SK-N-SH (cell line): ENCODE measurements around the gene OXER1. TPM values are rescaled to one million over a fixed set of nuclear protein-coding genes. Genes with fewer than 3 reads are reported as not detected.

ENCODE experiments used
- CTCF ChIA-PET: fragments of 300-600, 350-600 bp; formaldehyde crosslinking; extraction: SDS; loops from one replicate; lab custom pipeline; 2021; lab: Yijun Ruan, JAX
- POLR2A ChIA-PET: fragments of 350-600 bp; sonication (Branson Sonifier 250); formaldehyde crosslinking; extraction: SDS; loops from one replicate; lab custom pipeline; 2020; ENCODE audit warnings: antibody characterized with exemption, inconsistent platforms; lab: Yijun Ruan, JAX
- DNase-seq: peaks from one replicate; pipeline ENCODE4 v3.0.0; 2012
- H2AFZ ChIP-seq: fragments of 200-600 bp; sonication (generic); 2 replicates; pipeline ENCODE4 v1.8.1; 2016; ENCODE audit warnings: antibody characterized with exemption, mild to moderate bottlenecking, low read depth
- H3F3A ChIP-seq: fragments of 200-600 bp; sonication (generic); replicated peaks from 2 replicates; pipeline ENCODE3; 2016; ENCODE audit warnings: antibody characterized with exemption, mild to moderate bottlenecking; ENCODE audit not compliant: insufficient read depth
- H3K27ac ChIP-seq, 2 experiments: fragments of 200-500 bp in 1 of 2; fragments of 200-600 bp in 1 of 2; sonication (Bioruptor generic) in 1 of 2; sonication (generic), shearing (Covaris generic) in 1 of 2; 2 replicates each; pipeline versions ENCODE4 v1.5.1 to v1.6.1; 2014 to 2016; ENCODE audit warnings: low read depth in 2 of 2, inconsistent platforms in 1 of 2, low read length in 1 of 2, mild to moderate bottlenecking in 1 of 2, mixed read lengths in 1 of 2
- H3K27me3 ChIP-seq: fragments of 200-600 bp; sonication (generic), shearing (Covaris generic); 2 replicates; pipeline ENCODE4 v1.6.1; 2016; ENCODE audit warnings: mixed run types; ENCODE audit not compliant: insufficient read depth
- H3K36me3 ChIP-seq, 2 experiments: fragments of 200-500 bp in 1 of 2; fragments of 200-600 bp in 1 of 2; sonication (Bioruptor generic) in 1 of 2; sonication (generic) in 1 of 2; replicated peaks in 1 of 2; 2 replicates each; pipeline versions ENCODE3 to v1.5.1; 2014 to 2016; ENCODE audit warnings: low read length in 1 of 2, mild to moderate bottlenecking in 1 of 2; ENCODE audit not compliant: insufficient read depth in 2 of 2, control insufficient read depth in 1 of 2
- H3K4me1 ChIP-seq, 2 experiments: fragments of 200-500 bp in 1 of 2; fragments of 200-600 bp in 1 of 2; sonication (Bioruptor generic) in 1 of 2; sonication (generic), shearing (Covaris generic) in 1 of 2; 2 replicates each; pipeline versions ENCODE4 v1.5.1 to v1.6.1; 2014 to 2016; ENCODE audit warnings: low read depth in 1 of 2, low read length in 1 of 2, mixed run types in 1 of 2; ENCODE audit not compliant: insufficient read depth in 2 of 2, control insufficient read depth in 1 of 2
- H3K4me2 ChIP-seq: fragments of 200-600 bp; sonication (generic), shearing (Covaris generic); 2 replicates; pipeline ENCODE4 v1.6.1; 2017; ENCODE audit warnings: mixed run types
- H3K4me3 ChIP-seq, 2 experiments: fragments of 200-500 bp in 1 of 2; fragments of 200-600 bp in 1 of 2; sonication (Bioruptor generic) in 1 of 2; sonication (generic), shearing (Covaris generic) in 1 of 2; 2 replicates each; pipeline versions ENCODE4 v1.5.1 to v1.8.1; 2014 to 2016; ENCODE audit warnings: low read depth in 2 of 2, inconsistent platforms in 1 of 2, low read length in 1 of 2, mild to moderate bottlenecking in 1 of 2, mixed read lengths in 1 of 2, moderate library complexity in 1 of 2
- H3K79me2 ChIP-seq: fragments of 200-600 bp; sonication (generic); 2 replicates; pipeline ENCODE4 v1.8.1; 2017; ENCODE audit warnings: mild to moderate bottlenecking; ENCODE audit not compliant: insufficient read depth
- H3K9ac ChIP-seq: fragments of 200-600 bp; sonication (generic); 2 replicates; pipeline ENCODE4 v1.6.1; 2017; ENCODE audit warnings: mixed run types
- H3K9me2 ChIP-seq: fragments of 200-600 bp; sonication (generic); 2 replicates; pipeline ENCODE4 v1.6.1; 2017; ENCODE audit warnings: mixed run types
- H3K9me3 ChIP-seq: fragments of 200-600 bp; sonication (generic); 2 replicates; pipeline ENCODE4 v1.6.1; 2017; ENCODE audit warnings: mixed run types, mild to moderate bottlenecking, moderate library complexity
- H4K20me1 ChIP-seq: fragments of 200-600 bp; sonication (generic); 2 replicates; pipeline ENCODE4 v1.6.1; 2017; ENCODE audit warnings: mild to moderate bottlenecking, mixed run types; ENCODE audit not compliant: insufficient read depth
- CHD2 ChIP-seq: fragments of 150-350 bp; IDR thresholded peaks from 2 replicates; pipeline ENCODE4 v1.6.1; 2018; ENCODE audit warnings: low read length; ENCODE audit not compliant: partially characterized antibody
- EP300 ChIP-seq, 2 experiments: IDR thresholded peaks; 2 replicates each; pipeline versions ENCODE4 v1.4.0 to v1.6.1; 2012; ENCODE audit warnings: borderline replicate concordance in 1 of 2, low read depth in 1 of 2, low read length in 1 of 2
- FOXM1 ChIP-seq: IDR thresholded peaks from 2 replicates; pipeline ENCODE4 v1.4.0; 2012; ENCODE audit warnings: low read depth, mild to moderate bottlenecking
- JUND ChIP-seq: IDR thresholded peaks from 2 replicates; pipeline ENCODE4 v1.4.0; 2012
- RFX5 ChIP-seq: IDR thresholded peaks from 2 replicates; pipeline ENCODE4 v1.6.1; 2012; ENCODE audit warnings: mild to moderate bottlenecking, improper control_type of control experiment, low read length
- RXRA ChIP-seq: IDR thresholded peaks from 2 replicates; pipeline ENCODE4 v1.4.0; 2012; ENCODE audit warnings: low read depth, mild to moderate bottlenecking, borderline replicate concordance
- TCF12 ChIP-seq: IDR thresholded peaks from 2 replicates; pipeline ENCODE4 v1.4.0; 2012
- TEAD4 ChIP-seq: IDR thresholded peaks from 2 replicates; pipeline ENCODE4 v1.4.0; 2012; ENCODE audit warnings: mild to moderate bottlenecking, borderline replicate concordance; ENCODE audit not compliant: insufficient read depth
- WGBS: methylation state at CpG from one replicate; pipeline ENCODE4 v1.1.6; 2017; ENCODE audit warnings: low lambda C conversion rate; 5-methylcytosine and 5-hydroxymethylcytosine counted together
- polyA plus RNA-seq, 3 experiments: library from polyadenylated mRNA; depleted of rRNA; stranded (reverse); fragments of >200 nt; gene quantifications; 2 replicates each; pipeline ENCODE4 v1.2.3, GENCODE V29; 2012
- TF ChIP-seq, protein P1 (sequence below): IDR thresholded peaks from 2 replicates; pipeline ENCODE4 v1.4.0; 2012; ENCODE audit warnings: low read depth, borderline replicate concordance
- TF ChIP-seq, protein P2 (sequence below): fragments of 150-350 bp; IDR thresholded peaks from 2 replicates; pipeline ENCODE4 v1.6.1; 2017; ENCODE audit warnings: antibody characterized with exemption, low read length, low read depth, borderline replicate concordance

The OXER1 gene
- polyA plus RNA-seq, 1 of the 3 experiments (the other 2 are of a cell fraction): not detected

DNA sequence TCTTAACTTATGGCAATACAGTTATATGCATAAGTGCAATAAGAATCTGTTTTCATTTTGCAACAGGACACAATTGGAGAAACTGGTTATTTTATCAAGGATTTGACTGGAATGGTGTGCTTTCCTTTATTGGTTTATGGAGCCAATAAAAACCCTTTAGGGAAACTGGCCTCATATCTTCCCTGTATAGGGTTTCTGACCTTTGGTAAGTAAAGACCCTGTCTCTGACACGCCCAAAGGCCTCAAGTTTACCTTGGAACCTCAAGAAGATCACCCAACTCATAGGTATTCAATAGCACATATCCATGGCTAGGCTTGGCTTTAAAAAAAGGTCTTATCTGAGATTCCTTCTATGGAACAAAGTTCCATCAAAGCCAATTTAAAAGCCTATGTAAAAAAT is 17.2 kb upstream of the OXER1 start:
- H3K4me2 ChIP-seq: no peak overlapping the region
- H3K36me3 ChIP-seq: no peaks in the 10 kb centered on the region
- no peak overlapping the region for H3K4me3 ChIP-seq
- H3K79me2 ChIP-seq: no peaks in the 10 kb centered on the region
- peaks cover 0 to 7% of the 10 kb centered on the region in 2 experiments; a peak in 1 of 4 replicates for H3K4me1 ChIP-seq
- no peak overlapping the region for H3K9ac ChIP-seq
- no peak for DNase-seq
- TF ChIP-seq TCF12: no peak
- no peaks in the 10 kb centered on the region for H4K20me1 ChIP-seq
- no peaks in the 10 kb centered on the region; the same call in none of the 2 replicates for H3K9me3 ChIP-seq
- no peak overlapping the region for H2AFZ ChIP-seq
- H3K27ac ChIP-seq: no peak overlapping the region
- H3K27me3 ChIP-seq: no peaks in the 10 kb centered on the region
- 8% methylated on average over 1 of the region's 1 CpG for WGBS
- POLR2A ChIA-PET: no interaction called here
- CTCF ChIA-PET: no interaction called here
- H3F3A ChIP-seq: no peaks in the 10 kb centered on the region
- no peaks in the 10 kb centered on the region for H3K9me2 ChIP-seq

DNA sequence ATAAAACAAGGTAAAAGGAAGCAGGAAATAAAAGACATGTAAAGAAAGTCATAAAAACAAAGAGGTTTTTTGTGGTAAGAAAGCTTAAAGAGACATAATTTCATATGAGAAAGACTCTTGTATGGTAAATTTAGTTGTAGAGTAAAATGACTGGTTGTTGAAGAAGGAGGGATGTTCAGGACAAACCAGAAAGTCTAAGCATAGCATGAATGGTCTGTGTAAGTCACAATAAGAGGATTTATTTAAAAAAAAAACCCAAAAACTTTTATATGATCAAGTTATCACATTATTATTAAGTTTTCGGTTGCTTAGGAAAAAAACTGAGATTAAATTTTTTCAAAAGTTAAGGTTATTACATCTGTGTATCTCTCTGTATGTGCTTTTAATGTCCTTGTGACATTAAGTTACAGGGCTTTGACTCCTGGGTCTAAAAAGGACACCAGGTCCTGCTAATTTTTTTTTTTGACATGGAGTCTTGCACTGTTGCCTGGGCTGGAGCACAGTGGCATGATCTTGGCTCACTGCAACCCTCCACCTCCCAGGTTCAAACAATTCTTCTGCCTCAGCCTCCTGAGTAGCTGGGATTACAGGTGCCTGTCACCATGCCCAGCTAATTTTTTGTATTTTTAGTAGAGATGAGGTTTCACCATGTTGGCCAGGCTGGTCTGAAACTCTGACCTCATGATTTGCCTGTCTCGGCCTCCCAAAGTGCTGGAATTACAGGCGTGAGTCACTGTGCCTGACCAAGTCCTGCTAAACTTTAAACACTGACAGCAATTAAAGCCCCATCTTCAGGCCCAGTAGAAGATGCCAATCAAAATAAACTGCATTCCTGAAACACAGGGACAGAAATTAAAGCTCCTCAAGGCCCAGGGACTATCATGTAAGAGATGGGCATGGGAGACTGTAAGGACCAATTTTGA is 14.2 kb upstream of the OXER1 start:
- Histone ChIP-seq H3K36me3 (no peaks in the 10 kb centered on the region), H3K4me1 (peaks cover 0 to 1% of the 10 kb centered on the region in 2 experiments; a peak in 1 of 4 replicates), H3K9ac (no peak overlapping the region), H2AFZ (no peak overlapping the region), H3F3A (no peaks in the 10 kb centered on the region), H3K4me3 (no peak overlapping the region), H3K9me2 (no peaks in the 10 kb centered on the region), H3K27me3 (no peaks in the 10 kb centered on the region), H3K27ac (no peak overlapping the region), H3K4me2 (no peak overlapping the region), H3K79me2 (no peaks in the 10 kb centered on the region), H4K20me1 (no peaks in the 10 kb centered on the region), H3K9me3 (no peaks in the 10 kb centered on the region; the same call in none of the 2 replicates)
- DNase-seq: no peak
- POLR2A ChIA-PET: no interaction called here
- CTCF ChIA-PET: no interaction called here
- 70% methylated on average over 3 of the region's 3 CpGs for WGBS
- TF ChIP-seq, protein P1, sequence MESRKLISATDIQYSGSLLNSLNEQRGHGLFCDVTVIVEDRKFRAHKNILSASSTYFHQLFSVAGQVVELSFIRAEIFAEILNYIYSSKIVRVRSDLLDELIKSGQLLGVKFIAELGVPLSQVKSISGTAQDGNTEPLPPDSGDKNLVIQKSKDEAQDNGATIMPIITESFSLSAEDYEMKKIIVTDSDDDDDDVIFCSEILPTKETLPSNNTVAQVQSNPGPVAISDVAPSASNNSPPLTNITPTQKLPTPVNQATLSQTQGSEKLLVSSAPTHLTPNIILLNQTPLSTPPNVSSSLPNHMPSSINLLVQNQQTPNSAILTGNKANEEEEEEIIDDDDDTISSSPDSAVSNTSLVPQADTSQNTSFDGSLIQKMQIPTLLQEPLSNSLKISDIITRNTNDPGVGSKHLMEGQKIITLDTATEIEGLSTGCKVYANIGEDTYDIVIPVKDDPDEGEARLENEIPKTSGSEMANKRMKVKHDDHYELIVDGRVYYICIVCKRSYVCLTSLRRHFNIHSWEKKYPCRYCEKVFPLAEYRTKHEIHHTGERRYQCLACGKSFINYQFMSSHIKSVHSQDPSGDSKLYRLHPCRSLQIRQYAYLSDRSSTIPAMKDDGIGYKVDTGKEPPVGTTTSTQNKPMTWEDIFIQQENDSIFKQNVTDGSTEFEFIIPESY: no peak
- TF ChIP-seq RXRA (no peak), RFX5 (no peak), JUND (no peak), TEAD4 (no peak), CHD2 (no peak), EP300 (IDR thresholded peaks at IDR 0.05; ENCODE audit: borderline replicate concordance in 1 of 2, low read depth in 1 of 2, low read length in 1 of 2) (no peak), FOXM1 (no peak)
- TF ChIP-seq, protein P2, sequence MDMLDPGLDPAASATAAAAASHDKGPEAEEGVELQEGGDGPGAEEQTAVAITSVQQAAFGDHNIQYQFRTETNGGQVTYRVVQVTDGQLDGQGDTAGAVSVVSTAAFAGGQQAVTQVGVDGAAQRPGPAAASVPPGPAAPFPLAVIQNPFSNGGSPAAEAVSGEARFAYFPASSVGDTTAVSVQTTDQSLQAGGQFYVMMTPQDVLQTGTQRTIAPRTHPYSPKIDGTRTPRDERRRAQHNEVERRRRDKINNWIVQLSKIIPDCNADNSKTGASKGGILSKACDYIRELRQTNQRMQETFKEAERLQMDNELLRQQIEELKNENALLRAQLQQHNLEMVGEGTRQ: no peak
